ENCODE results near the gene FCHO2. TPM values are rescaled to one million over a fixed set of nuclear protein-coding genes. Genes with fewer than 3 reads are reported as not detected.
A peak's percentile ranks its signal among the peaks of the same experiment; 100 is the strongest.

The FCHO2 gene
- total RNA-seq, 4 donors from 2014 or later = 38.7 to 57.0 (median 46.5) TPM

DNA sequence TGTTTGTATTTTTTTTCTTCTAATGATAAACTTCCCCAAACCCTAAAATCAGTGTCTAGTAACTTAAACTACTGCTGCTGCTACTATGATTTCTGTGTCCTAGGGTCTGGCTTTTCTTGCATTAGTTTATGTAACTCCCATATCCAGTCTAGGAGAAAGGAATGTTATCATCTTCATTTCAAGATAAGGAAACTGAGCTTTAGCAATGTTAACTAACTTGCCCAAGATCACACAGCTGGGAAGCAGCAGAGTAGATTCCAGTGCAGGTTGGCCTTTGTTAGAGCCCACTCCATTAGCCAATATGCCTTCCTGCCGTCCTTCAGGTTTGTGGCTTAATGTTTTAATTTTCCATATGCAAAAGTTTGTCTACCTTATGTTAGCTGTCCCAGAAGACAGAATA, 175.0 kb downstream of the FCHO2 start:
- intact Hi-C loops (cut with DNase I) = no loop called here
- Histone ChIP-seq H3K4me1 (peaks cover 6 to 7% of the 10 kb centered on the region in 2 donors), H3K27ac (no peak overlapping the region), H3K4me3 (replicated peaks in 1 of 3) (no peak overlapping the region), H3K36me3 (peaks cover 0 to 13% of the 10 kb centered on the region in 2 donors), H3K27me3 (no peaks in the 10 kb centered on the region), H3K9me3 (no peaks in the 10 kb centered on the region)
- no peak for TF ChIP-seq POLR2A (IDR thresholded peaks at IDR 0.05)
- TF ChIP-seq, protein P1, sequence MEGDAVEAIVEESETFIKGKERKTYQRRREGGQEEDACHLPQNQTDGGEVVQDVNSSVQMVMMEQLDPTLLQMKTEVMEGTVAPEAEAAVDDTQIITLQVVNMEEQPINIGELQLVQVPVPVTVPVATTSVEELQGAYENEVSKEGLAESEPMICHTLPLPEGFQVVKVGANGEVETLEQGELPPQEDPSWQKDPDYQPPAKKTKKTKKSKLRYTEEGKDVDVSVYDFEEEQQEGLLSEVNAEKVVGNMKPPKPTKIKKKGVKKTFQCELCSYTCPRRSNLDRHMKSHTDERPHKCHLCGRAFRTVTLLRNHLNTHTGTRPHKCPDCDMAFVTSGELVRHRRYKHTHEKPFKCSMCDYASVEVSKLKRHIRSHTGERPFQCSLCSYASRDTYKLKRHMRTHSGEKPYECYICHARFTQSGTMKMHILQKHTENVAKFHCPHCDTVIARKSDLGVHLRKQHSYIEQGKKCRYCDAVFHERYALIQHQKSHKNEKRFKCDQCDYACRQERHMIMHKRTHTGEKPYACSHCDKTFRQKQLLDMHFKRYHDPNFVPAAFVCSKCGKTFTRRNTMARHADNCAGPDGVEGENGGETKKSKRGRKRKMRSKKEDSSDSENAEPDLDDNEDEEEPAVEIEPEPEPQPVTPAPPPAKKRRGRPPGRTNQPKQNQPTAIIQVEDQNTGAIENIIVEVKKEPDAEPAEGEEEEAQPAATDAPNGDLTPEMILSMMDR (IDR thresholded peaks at IDR 0.05) = no peak
- DNase-seq = no peak
- WGBS, 2 donors = 85 to 89% methylated on average over 1 of the region's 1 CpG

DNA sequence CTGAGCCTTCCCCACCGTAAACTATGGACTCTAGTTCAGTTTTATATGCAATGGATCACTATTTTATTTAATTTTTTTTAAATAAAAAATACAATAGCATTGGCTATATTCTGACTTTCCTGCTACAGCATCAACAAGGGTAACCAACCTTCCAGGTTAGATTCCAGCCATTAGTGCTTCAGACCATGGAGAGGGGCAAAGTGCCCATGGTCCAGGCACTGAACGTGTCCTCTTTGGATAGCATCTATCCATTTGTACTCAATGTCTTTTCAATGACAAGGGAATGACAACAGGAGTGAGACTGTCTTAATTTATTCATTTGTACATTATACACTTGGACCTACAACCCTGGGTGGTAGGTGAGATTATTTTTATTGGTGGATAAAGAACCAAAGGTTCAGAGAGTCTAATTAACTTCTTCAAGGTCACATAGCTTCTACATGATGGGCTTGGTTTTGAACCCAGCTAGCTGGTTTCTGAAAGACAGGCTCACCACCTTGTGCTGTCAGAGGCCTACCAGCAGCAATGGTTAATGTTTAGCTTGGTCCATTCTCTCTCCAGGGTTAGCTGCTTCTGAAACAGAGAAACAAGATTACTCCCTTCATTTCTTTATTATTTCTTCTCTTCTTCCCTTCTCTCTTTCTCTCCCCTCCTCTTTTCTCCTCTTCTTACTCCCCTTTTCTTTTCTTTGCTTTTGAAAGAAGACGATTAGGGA, 176.0 kb downstream of the FCHO2 start:
- intact Hi-C loops (cut with DNase I) = no loop called here
- H3K4me1 ChIP-seq = peaks cover 12 to 15% of the 10 kb centered on the region in 2 donors
- no peak overlapping the region for H3K27ac ChIP-seq
- H3K9me3 ChIP-seq = no peaks in the 10 kb centered on the region
- TF ChIP-seq, protein P1 (IDR thresholded peaks at IDR 0.05) = no peak
- no peak for TF ChIP-seq POLR2A (IDR thresholded peaks at IDR 0.05)
- H3K27me3 ChIP-seq = no peaks in the 10 kb centered on the region
- H3K4me3 ChIP-seq (replicated peaks in 1 of 3) = no peak overlapping the region
- no peak for DNase-seq
- peaks cover 0 to 13% of the 10 kb centered on the region in 2 donors for H3K36me3 ChIP-seq
- WGBS, 2 donors = 83 to 90% methylated on average over 3 of the region's 3 CpGs

DNA sequence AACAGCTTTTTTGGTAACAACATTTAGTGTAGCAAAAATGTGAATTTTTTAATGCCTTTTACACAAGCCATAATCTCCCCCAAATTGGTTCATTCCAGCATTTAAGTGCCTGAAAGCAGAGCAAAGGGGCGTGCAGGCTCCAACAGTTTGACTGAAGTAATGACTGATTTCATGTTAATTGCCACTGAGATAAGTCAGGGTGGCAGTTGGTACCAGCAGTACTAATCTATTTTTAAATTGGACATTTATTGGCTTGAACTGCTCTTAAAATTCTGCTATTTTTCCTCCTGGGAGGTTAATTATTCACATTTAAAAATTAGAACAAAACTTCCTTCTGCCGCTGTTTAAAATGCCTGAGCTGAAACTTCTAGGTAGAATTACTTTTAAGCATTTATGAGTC, 176.9 kb downstream of the FCHO2 start:
- H3K27me3 ChIP-seq = no peaks in the 10 kb centered on the region
- intact Hi-C loops (cut with DNase I) = no loop called here
- 92 to 94% methylated on average over 2 of the region's 2 CpGs for WGBS, 2 donors
- H3K4me3 ChIP-seq (replicated peaks in 1 of 3) = no peak overlapping the region
- peaks cover 15 to 24% of the 10 kb centered on the region in 2 donors for H3K4me1 ChIP-seq
- no peaks in the 10 kb centered on the region for H3K9me3 ChIP-seq
- DNase-seq = no peak
- TF ChIP-seq, protein P1 (IDR thresholded peaks at IDR 0.05) = no peak
- no peak for TF ChIP-seq POLR2A (IDR thresholded peaks at IDR 0.05)
- H3K36me3 ChIP-seq = peaks cover 0 to 13% of the 10 kb centered on the region in 2 donors
- no peak overlapping the region for H3K27ac ChIP-seq

DNA sequence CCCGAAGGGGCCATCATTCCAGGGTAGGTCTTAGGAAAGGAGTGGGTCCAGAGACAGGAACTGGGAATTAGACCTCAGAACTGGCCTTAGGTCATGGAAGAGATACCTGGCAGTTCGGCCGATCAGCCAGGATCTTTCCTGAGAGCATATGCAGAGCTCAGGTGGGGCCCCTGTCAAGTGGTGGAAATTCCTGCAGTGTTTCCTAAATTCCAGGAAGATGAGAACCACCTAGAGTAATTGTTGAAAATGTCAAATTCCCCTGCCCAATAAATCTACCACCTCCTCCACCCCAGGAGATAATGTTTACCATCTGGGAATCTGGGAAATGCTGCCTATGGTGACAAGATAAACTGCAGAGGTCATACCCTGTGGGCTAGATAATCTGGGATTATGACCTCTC, 179.2 kb downstream of the FCHO2 start:
- WGBS, 2 donors = 96 to 100% methylated on average over 3 of the region's 3 CpGs
- TF ChIP-seq, protein P1 (IDR thresholded peaks at IDR 0.05) = no peak
- no peak for TF ChIP-seq POLR2A (IDR thresholded peaks at IDR 0.05)

DNA sequence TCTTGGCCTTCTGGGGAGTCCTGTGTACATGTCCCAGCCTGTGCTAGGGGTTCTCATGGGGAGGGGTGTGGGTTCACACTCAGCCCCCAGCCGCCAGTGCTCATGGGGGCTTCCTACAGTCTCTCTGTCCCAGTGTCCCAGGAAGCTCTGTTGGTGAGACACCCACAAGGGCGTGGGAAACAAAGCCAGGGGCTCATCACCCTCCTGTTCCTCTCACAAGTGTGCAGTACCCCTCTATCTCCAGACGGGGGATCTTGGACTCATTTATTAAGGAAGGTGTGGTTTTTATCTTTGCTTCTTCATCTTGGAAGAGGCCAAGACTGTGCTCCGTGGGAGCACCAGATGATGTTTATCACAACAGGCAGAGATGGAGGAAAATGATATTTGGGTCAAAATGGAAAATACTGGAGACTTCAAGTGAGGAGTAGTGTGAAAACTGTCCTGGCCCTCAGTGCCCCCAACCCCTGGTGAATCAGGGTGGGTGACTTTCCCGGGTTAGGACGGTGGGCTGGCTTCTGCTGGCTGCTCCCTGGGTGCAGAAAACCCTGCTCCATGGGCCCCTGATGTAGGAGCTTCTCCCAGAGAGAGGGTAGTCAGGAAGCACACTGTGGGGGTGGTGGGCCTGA, 179.7 kb downstream of the FCHO2 start:
- 50 to 72% methylated on average over 5 to 6 of the region's 6 CpGs for WGBS, 2 donors
- H3K27me3 ChIP-seq = no peaks in the 10 kb centered on the region

More for the DNA sequence above, 179.2 kb downstream of the FCHO2 start:
- H3K27ac ChIP-seq = peak overlapping the region; percentile 20 to 76 (median 75)
- H3K4me1 ChIP-seq = peaks cover 15 to 26% of the 10 kb centered on the region in 2 donors
- no peaks in the 10 kb centered on the region for H3K9me3 ChIP-seq
- no peak for DNase-seq
- no peaks in the 10 kb centered on the region for H3K27me3 ChIP-seq
- H3K36me3 ChIP-seq = no peaks in the 10 kb centered on the region
- intact Hi-C loops (cut with DNase I) = no loop called here
- H3K4me3 ChIP-seq (replicated peaks in 1 of 3) = no peak overlapping the region

More for the DNA sequence above, 179.7 kb downstream of the FCHO2 start:
- Histone ChIP-seq H3K9me3 (no peaks in the 10 kb centered on the region), H3K36me3 (no peaks in the 10 kb centered on the region), H3K4me1 (peaks cover 15 to 26% of the 10 kb centered on the region in 2 donors), H3K27ac (peak overlapping the region; percentile 20 to 76 (median 75)), H3K4me3 (replicated peaks in 1 of 3) (no peak overlapping the region)
- intact Hi-C loops (cut with DNase I) = no loop called here
- DNase-seq = peak in 1 of 2 donors; percentile 35
- TF ChIP-seq POLR2A (IDR thresholded peaks at IDR 0.05) = no peak
- TF ChIP-seq, protein P1 (IDR thresholded peaks at IDR 0.05) = peak in 3 of 6 experiments; percentile 44 to 56 (median 46)

Data from thyroid gland (tissue), 4 donors.